Activated CD4-positive, alpha-beta T cell treated with anti-CD3 and anti-CD28 coated beads, Interleukin-2, amount 10 ng/mL, durations not matched to agents 24 days and 14 days (primary cell): Measurements from ENCODE around the gene PCDHGB6. TPM values are rescaled to one million over a fixed set of nuclear protein-coding genes. Genes with fewer than 3 reads are reported as not detected.
"Not testable (repeated sequence)": the region's sequence is repeated elsewhere in the genome, so short reads cannot be mapped to it uniquely, and the experiment has no call there.

ENCODE experiments used
- DNase-seq: peaks from one replicate; pipeline ENCODE4 v3.0.0; 2022
- H3K27ac Mint-ChIP-seq: one replicate; pipeline ENCODE4 v1.8.0; 2022; ENCODE audit warnings: mild to moderate bottlenecking, mixed read lengths
- H3K27me3 Mint-ChIP-seq: one replicate; pipeline ENCODE4 v1.8.0; 2022; ENCODE audit warnings: mixed read lengths
- H3K36me3 Mint-ChIP-seq: one replicate; pipeline ENCODE4 v1.8.0; 2022; ENCODE audit warnings: low read depth, mild to moderate bottlenecking, mixed read lengths
- H3K4me1 Mint-ChIP-seq: one replicate; pipeline ENCODE4 v1.8.0; 2021; ENCODE audit warnings: mixed read lengths
- H3K4me3 Mint-ChIP-seq: one replicate; pipeline ENCODE4 v1.8.0; 2022; ENCODE audit warnings: mild to moderate bottlenecking, moderate library complexity, mixed read lengths
- H3K9me3 Mint-ChIP-seq: one replicate; pipeline ENCODE4 v1.8.0; 2021; ENCODE audit warnings: mixed read lengths
- intact Hi-C: fragments of 100-400 bp; cut with micrococcal nuclease; formaldehyde crosslinking; loops from one replicate; pipeline ENCODE4 v1.15.1; 2023
- total RNA-seq: library from RNA; stranded (reverse); gene quantifications from 2 replicates; pipeline ENCODE4 v1.2.3, GENCODE V29; 2022

PCDHGB6 gene
- total RNA-seq, 1 donor from 2014 or later = 0.14 TPM

- peaks cover 23% of the 10 kb centered on the region for H3K27me3 Mint-ChIP-seq
- H3K27ac Mint-ChIP-seq, intact Hi-C loops, H3K36me3 Mint-ChIP-seq, H3K4me1 Mint-ChIP-seq: not testable (repeated sequence)
- DNase-seq = peak; percentile 83
- peaks cover 27% of the 10 kb centered on the region for H3K9me3 Mint-ChIP-seq
- H3K4me3 Mint-ChIP-seq = peak within 1 kb of the TSS; percentile 63
Measured at GRCh38 chr5:141397756-141398551, 9.9 kb upstream of the PCDHGB6 start, which contains the start of gene PCDHGB5. Gene PCDHGB5, plus strand, starts transcription at chr5:141397947. Its CDS starts 181 bp downstream, at chr5:141398128.

GRCh38 chr5:141398608-141399007 lies 9.2 kb upstream of the PCDHGB6 start:
- H3K9me3 Mint-ChIP-seq = peaks cover 25% of the 10 kb centered on the region

GRCh38 chr5:141399555-141400258 lies 8.1 kb upstream of the PCDHGB6 start:
- Mint-ChIP-seq H3K36me3 (no peaks in the 10 kb centered on the region), H3K9me3 (peaks cover 22% of the 10 kb centered on the region), H3K4me1 (no peaks in the 10 kb centered on the region), H3K4me3 (no peak overlapping the region), H3K27ac (no peak overlapping the region), H3K27me3 (peaks cover 30% of the 10 kb centered on the region)
- intact Hi-C loops = no loop called here
- no peak for DNase-seq

More at GRCh38 chr5:141398608-141399007, 9.2 kb upstream of the PCDHGB6 start:
- H3K4me3 Mint-ChIP-seq = no peak overlapping the region
- H3K27ac Mint-ChIP-seq = no peak overlapping the region
- no peaks in the 10 kb centered on the region for H3K4me1 Mint-ChIP-seq
- intact Hi-C loops = no loop called here
- H3K27me3 Mint-ChIP-seq = peaks cover 26% of the 10 kb centered on the region
- peak; percentile 51 for DNase-seq
- no peaks in the 10 kb centered on the region for H3K36me3 Mint-ChIP-seq

GRCh38 chr5:141402553-141403243 lies 5.1 kb upstream of the PCDHGB6 start, which contains the start of gene PCDHGA9:
Gene PCDHGA9, plus strand, starts transcription at chr5:141402778. Its CDS starts 175 bp downstream, at chr5:141402953.
- intact Hi-C loops = no loop called here
- Mint-ChIP-seq H3K9me3 (peaks cover 18% of the 10 kb centered on the region), H3K27ac (no peak within 1 kb of the TSS), H3K4me1 (no peaks in the 10 kb centered on the region), H3K4me3 (peak within 1 kb of the TSS; percentile 23), H3K36me3 (no peaks in the 10 kb centered on the region), H3K27me3 (peaks cover 30% of the 10 kb centered on the region)
- peak; percentile 56 for DNase-seq

GRCh38 chr5:141403387-141403786 lies 4.4 kb upstream of the PCDHGB6 start:
- Mint-ChIP-seq H3K27me3 (peaks cover 34% of the 10 kb centered on the region), H3K36me3 (no peaks in the 10 kb centered on the region), H3K4me1 (no peaks in the 10 kb centered on the region), H3K27ac (no peak overlapping the region), H3K9me3 (peaks cover 22% of the 10 kb centered on the region), H3K4me3 (no peak overlapping the region)
- intact Hi-C loops = no loop called here
- DNase-seq = peak; percentile 46

- intact Hi-C loops = loop anchor here (5.0 kb wide), 4 partner anchors 47 to 103 kb away; partner anchors contain the start of genes PCDHGA2 and PCDHGA5
- Mint-ChIP-seq H3K27me3 (peaks cover 43% of the 10 kb centered on the region), H3K36me3 (peaks cover 3% of the 10 kb centered on the region), H3K27ac (no peak overlapping the region), H3K4me1 (peaks cover 10% of the 10 kb centered on the region), H3K9me3 (peaks cover 30% of the 10 kb centered on the region), H3K4me3 (no peak overlapping the region)
- DNase-seq = peak; percentile 51
Measured at GRCh38 chr5:141409598-141410306, 1.9 kb downstream of the PCDHGB6 start.

- H3K27me3 Mint-ChIP-seq = peaks cover 51% of the 10 kb centered on the region
- DNase-seq = no peak
- H3K36me3 Mint-ChIP-seq = peaks cover 3% of the 10 kb centered on the region
- H3K4me3 Mint-ChIP-seq = no peak overlapping the region
- intact Hi-C loops = loop anchor here (5.0 kb wide), 4 partner anchors 49 to 101 kb away; partner anchors contain the start of genes PCDHGA2 and PCDHGA5
- no peak overlapping the region for H3K27ac Mint-ChIP-seq
- peaks cover 30% of the 10 kb centered on the region for H3K9me3 Mint-ChIP-seq
- H3K4me1 Mint-ChIP-seq = peaks cover 10% of the 10 kb centered on the region
Measured at GRCh38 chr5:141411575-141411974, 3.8 kb downstream of the PCDHGB6 start.

GRCh38 chr5:141412854-141413539 lies 5.2 kb downstream of the PCDHGB6 start, which contains the start of gene PCDHGA10:
Gene PCDHGA10, plus strand, starts transcription at chr5:141412987. Its CDS starts 189 bp downstream, at chr5:141413176.
- peaks cover 29% of the 10 kb centered on the region for H3K9me3 Mint-ChIP-seq
- peaks cover 12% of the 10 kb centered on the region for H3K4me1 Mint-ChIP-seq
- intact Hi-C loops = loop anchor here (2.0 to 5.0 kb wide), 6 partner anchors 51 to 146 kb away; partner anchors contain the start of genes PCDHGA2 and PCDHGA5
- peaks cover 6% of the 10 kb centered on the region for H3K36me3 Mint-ChIP-seq
- DNase-seq = peak; percentile 86
- peaks cover 51% of the 10 kb centered on the region for H3K27me3 Mint-ChIP-seq
- H3K4me3 Mint-ChIP-seq = peak within 1 kb of the TSS; percentile 86
- no peak within 1 kb of the TSS for H3K27ac Mint-ChIP-seq

- DNase-seq = peak; percentile 58
- Mint-ChIP-seq H3K4me1 (peaks cover 16% of the 10 kb centered on the region), H3K27me3 (peaks cover 55% of the 10 kb centered on the region), H3K9me3 (peaks cover 32% of the 10 kb centered on the region), H3K27ac (no peak overlapping the region), H3K36me3 (peaks cover 8% of the 10 kb centered on the region), H3K4me3 (peak overlapping the region; percentile 86)
- intact Hi-C loops = loop anchor here (2.0 to 5.0 kb wide), 6 partner anchors 51 to 145 kb away; partner anchors contain the start of genes PCDHGA2 and PCDHGA5
Measured at GRCh38 chr5:141413540-141414069, 5.8 kb downstream of the PCDHGB6 start.

GRCh38 chr5:141414548-141415274 lies 6.9 kb downstream of the PCDHGB6 start:
- peaks cover 52% of the 10 kb centered on the region for H3K27me3 Mint-ChIP-seq
- not testable (repeated sequence) for H3K4me3 Mint-ChIP-seq

GRCh38 chr5:141415275-141415618 lies 7.4 kb downstream of the PCDHGB6 start:
- DNase-seq = peak; percentile 51
- Mint-ChIP-seq H3K9me3 (peaks cover 26% of the 10 kb centered on the region), H3K4me1 (peaks cover 18% of the 10 kb centered on the region), H3K27me3 (peaks cover 52% of the 10 kb centered on the region)
- H3K4me3 Mint-ChIP-seq, H3K27ac Mint-ChIP-seq, H3K36me3 Mint-ChIP-seq, intact Hi-C loops: not testable (repeated sequence)

More at GRCh38 chr5:141414548-141415274, 6.9 kb downstream of the PCDHGB6 start:
- H3K36me3 Mint-ChIP-seq, H3K27ac Mint-ChIP-seq: not testable (repeated sequence)
- DNase-seq = peak; percentile 52
- H3K9me3 Mint-ChIP-seq = peaks cover 29% of the 10 kb centered on the region
- intact Hi-C loops = loop anchor here (5.0 kb wide), 4 partner anchors 52 to 98 kb away; partner anchors contain the start of genes PCDHGA2 and PCDHGA5
- H3K4me1 Mint-ChIP-seq = peaks cover 18% of the 10 kb centered on the region
